Spleen (tissue), 7 donors: Measurements from ENCODE around the gene ZBBX.

Experiments
- POLR2AphosphoS5 ChIP-seq, 3 donors: sonication (generic); formaldehyde crosslinking; IDR thresholded peaks; one replicate each; pipeline ENCODE4 v1.5.1; 2017; ENCODE audit warnings: antibody characterized with exemption in 3 of 3
- TF ChIP-seq, protein P1 (sequence below), 11 experiments: fragments of 200-600 bp in 7 of 11; fragments of 450-650 bp in 4 of 11; sonication (generic) in 4 of 11; IDR thresholded peaks in 8 of 11; conservative IDR thresholded peaks in 3 of 11; 1 replicate in 7 of 11; 2 replicates in 4 of 11; pipeline versions ENCODE4 v1.4.0 to v1.8.0; 2016 to 2021; ENCODE audit warnings: antibody characterized with exemption in 11 of 11, inconsistent platforms in 4 of 11, mild to moderate bottlenecking in 1 of 11
- donor health status: DM: no; HTN: no; CAD: no; lungs with moderate emphysema.
- donor health status: DM: no; HTN: no; CAD: no.
- donor health status: DM: no; HTN: no; CAD: no.

DNA sequence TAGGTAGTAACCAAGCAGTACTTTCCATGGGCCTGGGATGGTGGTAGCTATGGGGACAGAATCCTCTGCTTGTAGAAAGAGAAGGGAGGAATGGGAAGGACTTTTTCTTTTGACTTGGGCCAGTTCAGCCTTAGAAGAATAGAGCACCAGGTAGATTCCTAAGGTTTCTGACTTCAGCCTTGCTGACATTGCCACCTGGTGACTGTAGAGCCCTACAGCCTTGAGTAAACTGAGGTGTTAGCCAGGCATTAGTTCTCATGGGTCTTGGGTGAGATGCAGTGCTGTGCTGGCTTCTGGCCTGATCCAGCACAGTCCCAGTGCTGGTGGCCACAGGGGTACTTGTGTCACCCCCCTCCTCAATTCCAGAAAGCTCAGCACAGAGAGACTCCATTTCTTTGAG, 171.1 kb downstream of the ZBBX start:
- TF ChIP-seq, protein P1, sequence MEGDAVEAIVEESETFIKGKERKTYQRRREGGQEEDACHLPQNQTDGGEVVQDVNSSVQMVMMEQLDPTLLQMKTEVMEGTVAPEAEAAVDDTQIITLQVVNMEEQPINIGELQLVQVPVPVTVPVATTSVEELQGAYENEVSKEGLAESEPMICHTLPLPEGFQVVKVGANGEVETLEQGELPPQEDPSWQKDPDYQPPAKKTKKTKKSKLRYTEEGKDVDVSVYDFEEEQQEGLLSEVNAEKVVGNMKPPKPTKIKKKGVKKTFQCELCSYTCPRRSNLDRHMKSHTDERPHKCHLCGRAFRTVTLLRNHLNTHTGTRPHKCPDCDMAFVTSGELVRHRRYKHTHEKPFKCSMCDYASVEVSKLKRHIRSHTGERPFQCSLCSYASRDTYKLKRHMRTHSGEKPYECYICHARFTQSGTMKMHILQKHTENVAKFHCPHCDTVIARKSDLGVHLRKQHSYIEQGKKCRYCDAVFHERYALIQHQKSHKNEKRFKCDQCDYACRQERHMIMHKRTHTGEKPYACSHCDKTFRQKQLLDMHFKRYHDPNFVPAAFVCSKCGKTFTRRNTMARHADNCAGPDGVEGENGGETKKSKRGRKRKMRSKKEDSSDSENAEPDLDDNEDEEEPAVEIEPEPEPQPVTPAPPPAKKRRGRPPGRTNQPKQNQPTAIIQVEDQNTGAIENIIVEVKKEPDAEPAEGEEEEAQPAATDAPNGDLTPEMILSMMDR (IDR thresholded peaks at IDR 0.05 in 8 of 11, conservative IDR thresholded peaks at IDR 0.05 in 3 of 11), result no peak
- TF ChIP-seq POLR2AphosphoS5 (IDR thresholded peaks at IDR 0.05), result no peak
